ENCODE results near the gene SASH3.

- TF ChIP-seq POLR2A (IDR thresholded peaks at IDR 0.05) (no peak), CTCF (IDR thresholded peaks at IDR 0.05) (no peak)
These were observed 41.8 kb upstream of the SASH3 start for GRCh38 chrX:129737916-129738315.
